Raji (cell line): ENCODE data around the gene SRD5A1.

Experiments used
- POLR2A ChIP-seq: IDR thresholded peaks from 2 replicates; pipeline ENCODE4 v1.6.1; 2011; ENCODE audit warnings: low read depth, low read length, control low read depth; ENCODE audit not compliant: insufficient read depth

The SRD5A1 gene

DNA sequence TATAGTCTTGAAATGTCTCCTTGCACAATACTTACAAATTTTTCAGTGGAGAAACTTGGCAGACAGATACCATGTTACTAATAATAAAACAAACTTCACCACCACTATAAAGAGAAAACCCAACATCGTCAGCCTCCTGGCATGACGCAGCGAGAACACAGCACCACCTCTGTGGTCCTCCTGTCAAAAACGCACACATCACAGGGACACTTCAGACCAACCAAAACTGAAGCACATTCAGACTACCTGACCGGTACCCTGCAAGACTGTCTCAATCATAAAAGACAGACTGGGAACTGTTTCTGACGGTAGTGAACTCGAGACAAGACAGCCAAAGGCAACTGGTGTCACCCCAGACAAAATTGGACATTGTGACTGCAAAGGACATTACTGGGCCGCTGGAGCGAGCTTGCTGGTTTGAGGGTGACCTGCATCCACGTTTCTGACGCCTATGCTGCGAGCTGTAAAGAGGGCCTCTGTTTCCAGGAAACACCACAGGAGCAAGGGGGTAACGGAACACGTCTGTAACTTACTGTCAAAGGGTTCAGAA lies 34.8 kb upstream of the SRD5A1 start:
- TF ChIP-seq POLR2A: no peak

DNA sequence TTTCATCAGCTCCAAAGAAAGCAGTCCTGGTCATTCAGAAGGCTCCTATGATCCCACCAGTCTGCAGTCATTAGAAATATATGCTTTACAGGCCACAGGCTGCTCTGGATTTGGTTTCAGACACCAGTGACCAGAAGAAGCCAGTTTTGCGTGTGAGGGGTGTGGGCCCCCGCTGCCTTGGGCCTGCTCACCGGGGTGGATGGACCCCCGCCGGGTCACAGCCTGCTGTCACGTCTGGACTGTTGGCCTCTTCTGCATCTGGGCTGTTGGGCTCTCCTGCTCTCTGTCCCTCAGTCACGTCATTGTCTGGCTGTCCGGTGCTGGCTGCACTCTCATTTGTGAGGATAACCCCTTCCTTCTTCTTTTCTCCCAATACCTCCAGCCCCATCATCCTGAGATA lies 33.5 kb upstream of the SRD5A1 start:
- no peak for TF ChIP-seq POLR2A

DNA sequence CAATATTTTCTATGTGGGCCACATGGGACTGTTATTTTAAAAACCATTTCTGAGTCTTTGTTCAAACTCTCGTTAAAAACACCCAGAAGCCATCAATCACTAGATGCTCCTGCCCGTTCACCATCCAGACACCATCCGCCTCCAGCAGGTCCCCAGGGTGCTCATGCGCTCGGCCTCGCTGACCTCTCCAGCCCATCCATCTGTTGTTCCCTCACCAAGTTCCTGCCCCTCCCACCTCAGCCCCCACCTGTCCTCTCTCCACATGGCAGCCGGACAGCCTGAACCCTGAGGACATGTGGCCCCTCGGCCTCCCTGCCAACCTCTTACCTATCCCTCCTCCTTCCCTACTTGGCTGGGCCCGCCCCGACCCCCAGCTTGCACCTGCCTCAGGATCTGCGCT lies 32.0 kb upstream of the SRD5A1 start:
- TF ChIP-seq POLR2A: no peak

DNA sequence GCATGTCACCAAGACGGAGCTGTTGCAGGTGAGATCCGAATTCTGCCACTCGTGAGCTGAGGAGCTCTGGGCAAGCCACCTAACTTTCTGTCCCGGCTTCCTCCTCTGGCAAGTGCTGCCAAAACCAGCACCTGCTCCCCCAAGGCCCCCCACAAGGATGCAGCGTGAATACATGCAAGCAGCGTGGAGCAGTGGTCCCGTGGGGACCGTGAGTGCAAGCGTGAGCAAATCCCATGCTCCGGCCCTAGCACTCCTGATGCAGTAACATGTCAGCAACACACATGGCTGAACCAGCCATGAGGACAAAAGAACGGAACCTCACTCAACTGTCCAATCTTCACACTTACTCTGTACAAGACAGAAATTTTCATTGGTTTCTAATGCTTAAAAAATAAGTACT lies 31.4 kb upstream of the SRD5A1 start:
- TF ChIP-seq POLR2A: no peak

DNA sequence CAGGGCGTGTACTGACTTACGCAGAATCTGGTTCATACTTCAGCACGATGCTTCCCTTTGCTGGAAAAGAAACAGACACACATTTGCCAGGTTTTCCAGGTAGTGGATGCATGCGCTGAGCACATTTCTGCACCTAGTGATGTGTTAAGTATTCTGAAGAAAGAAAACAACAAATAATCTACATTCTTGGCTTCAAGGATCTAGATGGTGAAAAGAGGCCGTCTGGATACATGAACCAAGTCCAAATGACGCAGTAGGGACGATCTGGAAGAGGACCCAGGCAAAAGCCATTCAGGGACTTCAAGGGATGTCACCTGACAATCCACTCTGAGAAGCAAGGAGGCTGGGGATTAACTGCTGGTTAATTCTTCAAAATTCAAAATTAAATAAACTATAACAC lies 30.8 kb upstream of the SRD5A1 start:
- TF ChIP-seq POLR2A: no peak

DNA sequence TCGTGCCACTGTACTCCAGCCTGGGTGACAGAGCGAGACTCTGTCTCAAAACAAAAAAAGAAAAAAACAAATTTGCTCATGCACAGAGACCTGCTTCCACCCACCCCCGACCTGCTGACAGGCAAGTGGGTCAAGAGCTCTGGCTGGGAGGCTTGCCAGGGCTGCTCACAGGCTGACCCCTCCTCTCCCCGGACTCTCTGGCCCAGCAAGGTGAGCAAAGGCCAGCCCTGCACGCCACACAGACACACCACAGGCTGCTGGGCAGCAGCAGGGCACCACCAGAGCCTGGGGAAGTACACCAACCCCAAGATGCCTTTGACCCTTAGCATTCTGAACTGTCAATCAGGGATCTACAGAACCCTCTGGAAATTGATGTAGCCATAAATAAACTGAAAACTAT lies 29.6 kb upstream of the SRD5A1 start:
- TF ChIP-seq POLR2A: no peak

DNA sequence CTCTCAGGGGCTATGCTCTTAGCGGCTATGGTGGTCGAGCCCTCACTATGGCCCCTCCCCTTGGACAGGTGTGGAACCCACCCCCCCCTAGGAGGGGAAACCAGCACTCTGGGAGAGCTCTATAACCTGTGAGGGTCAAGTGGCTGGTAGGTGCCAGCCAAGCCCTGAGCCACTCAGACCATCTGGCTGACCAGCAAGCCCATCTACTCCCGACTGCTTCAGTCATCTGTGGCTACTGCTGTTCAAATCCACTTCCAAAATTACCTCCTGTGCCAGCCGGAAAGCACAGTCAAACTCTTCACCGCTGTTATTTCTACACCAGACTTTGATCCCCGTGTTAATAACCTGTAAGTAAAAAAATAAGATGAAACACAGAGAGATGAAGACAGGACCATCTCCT lies 28.9 kb upstream of the SRD5A1 start:
- TF ChIP-seq POLR2A: no peak

DNA sequence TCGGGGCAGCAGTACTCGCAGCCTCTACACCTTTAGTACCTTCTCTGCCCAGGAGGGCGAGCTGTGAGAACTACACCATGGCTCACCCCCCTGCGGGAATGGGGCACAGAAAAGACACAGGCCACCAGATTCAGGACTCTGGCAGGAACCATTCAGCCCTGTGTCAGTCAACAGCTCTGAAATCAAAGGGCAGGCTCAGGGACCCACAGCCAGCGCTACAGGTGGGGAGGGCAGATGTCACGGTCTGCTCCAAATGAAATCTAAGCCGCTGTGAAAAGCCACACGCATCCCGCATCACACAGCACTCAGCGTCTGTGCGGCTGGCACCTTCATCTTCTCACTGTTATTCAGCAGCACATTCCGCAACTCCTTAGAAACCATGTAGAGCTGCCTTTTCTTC lies 28.3 kb upstream of the SRD5A1 start:
- TF ChIP-seq POLR2A: no peak

DNA sequence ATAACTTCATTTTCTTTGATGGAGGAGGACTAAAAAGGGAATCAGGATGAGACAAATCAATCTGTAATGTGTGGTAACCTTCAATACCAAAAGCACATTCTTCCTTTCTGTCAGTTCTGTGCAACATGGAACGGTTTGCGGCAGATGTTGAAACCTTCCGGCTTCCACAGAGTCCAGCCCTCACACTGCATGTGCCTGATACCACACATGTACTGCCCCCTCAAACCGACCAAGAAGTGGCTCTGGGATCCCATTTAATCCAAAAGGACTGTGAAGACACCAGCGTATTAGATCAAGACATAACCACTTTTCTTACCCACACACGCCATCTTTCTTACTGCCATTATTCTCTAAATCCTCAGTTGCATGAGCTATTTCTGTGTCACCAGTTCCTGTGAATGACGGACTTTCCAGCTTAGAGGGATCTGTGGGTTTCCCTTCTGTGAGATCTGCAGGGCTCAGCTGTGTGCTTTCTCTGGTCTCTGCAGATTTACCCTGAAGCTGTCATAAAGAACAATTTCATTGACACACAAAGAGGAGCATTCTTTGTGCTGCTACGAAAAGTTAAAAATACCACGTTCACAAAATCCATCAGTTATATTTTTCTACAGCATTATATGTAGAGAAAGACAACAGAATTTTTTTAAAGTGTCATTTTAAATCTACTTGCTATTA lies 26.2 kb upstream of the SRD5A1 start:
- no peak for TF ChIP-seq POLR2A

DNA sequence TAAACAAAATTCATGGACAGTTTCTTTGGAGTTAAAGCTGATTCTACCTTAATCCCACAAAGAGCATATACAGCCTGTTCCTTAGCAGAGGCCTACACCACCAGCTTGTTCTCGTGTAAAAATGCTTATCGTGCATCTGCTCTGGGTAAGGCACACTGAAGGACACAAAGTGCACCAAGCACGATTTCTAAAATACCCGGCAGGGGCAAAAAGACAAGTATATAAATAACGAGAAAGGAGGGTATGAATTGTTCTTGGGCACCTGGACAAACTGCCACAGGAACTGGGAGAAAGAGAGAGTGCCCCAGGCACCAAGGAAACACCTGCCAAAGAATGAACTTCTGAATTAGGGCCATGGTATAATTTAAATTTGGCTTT lies 25.7 kb upstream of the SRD5A1 start:
- TF ChIP-seq POLR2A: no peak

DNA sequence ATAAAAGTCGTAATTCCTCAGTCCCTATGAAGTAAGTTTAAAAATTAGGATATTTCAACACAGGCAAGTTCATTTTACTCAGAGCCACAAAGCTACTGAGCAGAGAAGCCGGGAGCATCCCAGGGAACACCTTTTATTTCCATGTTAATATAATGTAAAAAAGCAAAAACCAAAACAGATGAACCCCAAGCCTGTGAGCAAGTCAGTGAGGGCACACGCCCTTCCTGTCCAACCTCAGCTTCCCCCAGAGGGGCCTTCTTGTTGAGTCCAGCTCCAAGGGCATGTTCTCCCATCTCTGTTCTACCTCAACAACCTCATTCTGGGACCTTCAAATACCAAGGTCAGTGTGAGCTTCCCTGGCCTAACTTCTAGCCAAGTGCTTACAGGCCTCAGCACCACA lies 25.2 kb upstream of the SRD5A1 start:
- TF ChIP-seq POLR2A: no peak

DNA sequence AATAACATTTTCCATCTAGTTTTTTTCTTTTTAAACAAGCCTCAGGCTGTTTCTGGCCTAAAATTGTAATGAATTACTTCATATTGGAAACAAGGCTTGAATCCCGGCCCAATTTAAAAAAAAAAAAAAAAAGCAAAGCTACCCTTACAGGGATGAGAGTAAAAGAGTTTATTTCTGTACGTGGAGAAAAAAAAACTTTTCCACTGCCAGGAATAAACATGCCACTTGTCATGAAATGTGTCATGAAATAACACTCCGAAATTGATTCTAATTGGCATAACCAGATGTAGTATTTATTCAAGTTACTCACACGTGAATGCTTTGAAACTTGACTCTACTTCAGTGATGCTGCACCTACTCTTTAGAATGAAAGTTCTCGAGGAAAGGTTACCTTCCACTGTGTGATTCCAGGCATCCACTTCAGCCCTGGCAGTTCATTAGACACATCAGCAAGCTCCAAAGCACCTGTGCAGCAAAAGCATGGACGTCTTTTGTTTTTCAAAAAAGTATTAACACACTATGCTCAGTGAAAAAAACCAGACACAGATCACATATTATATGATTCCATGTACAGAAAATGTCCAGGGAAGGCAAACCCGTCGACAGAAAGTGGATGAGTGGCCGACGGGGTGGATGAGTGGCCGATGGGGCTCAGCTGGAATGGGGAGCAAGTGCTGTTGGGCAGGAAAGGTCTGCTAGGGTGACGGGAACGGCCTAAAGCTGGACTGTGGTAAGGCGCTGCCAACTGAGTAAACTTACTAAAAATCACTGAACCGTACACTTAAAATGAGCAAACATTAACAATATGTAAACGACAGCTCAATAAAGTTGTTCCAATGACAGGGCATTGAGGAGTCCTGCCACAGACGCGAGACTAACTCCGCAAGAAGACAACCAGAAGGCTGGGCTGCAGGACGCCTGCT lies 21.6 kb upstream of the SRD5A1 start:
- TF ChIP-seq POLR2A: no peak

DNA sequence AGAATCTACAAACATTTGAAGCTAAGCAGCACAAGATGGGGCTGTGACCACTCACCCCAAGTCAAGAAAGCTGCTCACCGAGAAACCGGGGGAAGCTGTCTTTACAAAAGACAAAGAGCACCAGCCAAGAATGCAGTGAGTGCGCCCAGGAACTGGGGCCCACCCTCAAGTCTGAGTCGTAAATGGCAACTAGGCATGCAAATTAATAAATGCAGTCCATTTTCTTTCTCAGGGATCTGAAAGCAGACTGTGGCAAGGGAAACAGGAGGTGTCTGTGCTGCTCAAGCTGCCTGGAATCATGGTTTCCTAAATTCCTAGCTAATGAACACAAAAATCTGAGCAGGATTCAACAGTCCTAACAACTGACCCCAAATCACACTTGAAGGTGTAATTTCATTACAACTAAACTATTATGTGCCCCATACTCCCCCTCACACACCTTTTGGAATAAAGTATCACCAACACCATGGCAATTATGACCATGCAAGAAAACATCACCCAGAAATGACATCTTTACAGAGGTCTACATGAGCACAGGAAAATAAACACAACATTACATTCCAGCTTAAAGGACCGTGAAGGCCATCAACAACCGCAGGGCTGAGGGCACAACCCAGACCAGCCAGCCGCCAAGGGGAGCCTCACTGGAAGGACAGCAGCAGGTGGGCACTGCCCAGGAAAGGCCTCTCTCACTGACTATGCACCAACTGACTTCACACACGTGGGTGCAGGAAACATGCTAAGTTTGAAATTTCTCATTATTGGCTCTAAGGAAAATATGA lies 18.0 kb upstream of the SRD5A1 start:
- no peak for TF ChIP-seq POLR2A

DNA sequence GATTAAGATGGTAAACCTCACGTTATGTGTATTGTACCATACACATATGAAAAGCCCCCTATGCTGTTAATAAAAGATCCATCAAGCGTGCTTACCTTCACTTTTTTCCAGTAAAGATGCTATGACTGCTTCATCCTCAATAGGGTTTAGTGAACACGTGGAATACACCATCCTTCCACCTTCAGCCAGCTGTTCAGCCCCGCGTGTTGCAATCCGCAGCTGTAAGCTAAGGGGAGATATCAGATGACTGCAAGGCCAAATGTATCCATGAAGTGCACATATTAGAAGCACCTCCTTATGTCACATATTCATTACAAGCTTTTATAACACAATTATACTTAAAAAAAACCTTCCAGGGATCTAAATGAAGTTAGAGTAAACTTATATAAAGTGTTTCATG lies 16.6 kb upstream of the SRD5A1 start:
- no peak for TF ChIP-seq POLR2A

DNA sequence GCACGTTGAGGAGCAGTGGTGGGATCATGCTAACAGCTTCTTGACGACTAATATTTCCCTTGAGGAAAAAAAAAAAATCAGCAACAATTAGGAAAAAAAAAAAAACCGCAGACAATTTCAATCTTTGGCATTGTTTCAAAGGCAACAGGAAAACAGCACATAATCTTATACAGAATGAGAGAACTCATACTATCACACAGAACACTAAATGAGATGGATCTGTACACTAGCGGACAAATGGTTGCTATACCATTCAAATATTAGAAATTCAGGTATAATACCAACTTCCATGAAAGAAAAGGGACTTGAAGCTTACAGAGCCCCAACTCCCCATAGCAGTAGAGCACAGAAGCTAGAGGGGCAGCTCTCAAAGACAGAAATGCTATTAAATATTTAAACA lies 10.0 kb upstream of the SRD5A1 start:
- no peak for TF ChIP-seq POLR2A
